SK-N-SH (cell line): Measurements from ENCODE around the gene LHX4.

Source experiments
- GATA2 ChIP-seq: sonication (generic); formaldehyde crosslinking; IDR thresholded peaks from 2 replicates; pipeline ENCODE4 v1.5.0; 2020; ENCODE audit warnings: mild to moderate bottlenecking, missing genetic modification reagents
- TF ChIP-seq, protein P1 (sequence below): fragments of 150-350 bp; IDR thresholded peaks from 2 replicates; pipeline ENCODE4 v1.6.1; 2017; ENCODE audit warnings: antibody characterized with exemption, low read length, low read depth, borderline replicate concordance
- TF ChIP-seq, protein P2 (sequence below): fragments of 200-600 bp; sonication (generic); IDR thresholded peaks from 2 replicates; pipeline ENCODE4 v1.6.1; 2017; ENCODE audit warnings: antibody characterized with exemption, mild to moderate bottlenecking, moderate library complexity

DNA sequence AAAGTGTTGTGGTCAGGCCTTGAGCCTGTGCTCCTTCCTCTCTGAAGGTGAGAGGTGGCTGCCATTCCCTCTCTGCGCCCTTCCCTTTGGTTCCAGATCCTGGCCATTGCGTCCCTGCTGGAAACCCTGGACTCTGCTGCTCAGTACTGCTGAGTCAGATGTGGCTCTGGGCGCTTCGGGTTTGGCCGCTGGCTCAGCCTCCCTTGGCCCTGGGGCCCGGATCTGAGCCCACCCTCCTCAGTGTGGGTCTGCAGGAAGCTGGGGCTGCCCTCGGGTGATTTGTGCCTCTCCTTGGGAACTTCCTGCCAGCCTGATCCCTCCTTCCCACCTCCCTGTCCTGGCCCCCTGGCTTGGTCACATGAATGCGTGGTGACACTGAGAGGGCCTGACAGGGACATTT, 43.2 kb upstream of the LHX4 start:
- TF ChIP-seq GATA2 (CRISPR knock-in tag), result no peak
- TF ChIP-seq, protein P1, sequence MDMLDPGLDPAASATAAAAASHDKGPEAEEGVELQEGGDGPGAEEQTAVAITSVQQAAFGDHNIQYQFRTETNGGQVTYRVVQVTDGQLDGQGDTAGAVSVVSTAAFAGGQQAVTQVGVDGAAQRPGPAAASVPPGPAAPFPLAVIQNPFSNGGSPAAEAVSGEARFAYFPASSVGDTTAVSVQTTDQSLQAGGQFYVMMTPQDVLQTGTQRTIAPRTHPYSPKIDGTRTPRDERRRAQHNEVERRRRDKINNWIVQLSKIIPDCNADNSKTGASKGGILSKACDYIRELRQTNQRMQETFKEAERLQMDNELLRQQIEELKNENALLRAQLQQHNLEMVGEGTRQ, result no peak
- TF ChIP-seq, protein P2, sequence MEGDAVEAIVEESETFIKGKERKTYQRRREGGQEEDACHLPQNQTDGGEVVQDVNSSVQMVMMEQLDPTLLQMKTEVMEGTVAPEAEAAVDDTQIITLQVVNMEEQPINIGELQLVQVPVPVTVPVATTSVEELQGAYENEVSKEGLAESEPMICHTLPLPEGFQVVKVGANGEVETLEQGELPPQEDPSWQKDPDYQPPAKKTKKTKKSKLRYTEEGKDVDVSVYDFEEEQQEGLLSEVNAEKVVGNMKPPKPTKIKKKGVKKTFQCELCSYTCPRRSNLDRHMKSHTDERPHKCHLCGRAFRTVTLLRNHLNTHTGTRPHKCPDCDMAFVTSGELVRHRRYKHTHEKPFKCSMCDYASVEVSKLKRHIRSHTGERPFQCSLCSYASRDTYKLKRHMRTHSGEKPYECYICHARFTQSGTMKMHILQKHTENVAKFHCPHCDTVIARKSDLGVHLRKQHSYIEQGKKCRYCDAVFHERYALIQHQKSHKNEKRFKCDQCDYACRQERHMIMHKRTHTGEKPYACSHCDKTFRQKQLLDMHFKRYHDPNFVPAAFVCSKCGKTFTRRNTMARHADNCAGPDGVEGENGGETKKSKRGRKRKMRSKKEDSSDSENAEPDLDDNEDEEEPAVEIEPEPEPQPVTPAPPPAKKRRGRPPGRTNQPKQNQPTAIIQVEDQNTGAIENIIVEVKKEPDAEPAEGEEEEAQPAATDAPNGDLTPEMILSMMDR, result no peak
